Measurements from ENCODE around the gene SLC22A1.

GRCh38 chr6:160129881-160130615 is 8.4 kb downstream of the SLC22A1 start:
- no peak for TF ChIP-seq EP300 (conservative IDR thresholded peaks at IDR 0.05; ENCODE audit: poor library complexity, severe bottlenecking)
- no peak for TF ChIP-seq CTCF (IDR thresholded peaks at IDR 0.05; ENCODE audit: poor library complexity, severe bottlenecking)
